DOHH2 (cell line): ENCODE results near the gene ZNHIT6.

ENCODE experiments used
- H3F3A ChIP-seq: fragments of 200-600 bp; sonication (generic), shearing (Covaris generic); 2 replicates; pipeline ENCODE4 v1.6.0; 2016; ENCODE audit warnings: antibody characterized with exemption, mild to moderate bottlenecking; ENCODE audit not compliant: control insufficient read depth, insufficient read depth
- H3K27ac ChIP-seq: fragments of 200-600 bp; sonication (generic); 2 replicates; pipeline ENCODE4 v1.5.1; 2014; ENCODE audit warnings: low read depth, mild to moderate bottlenecking, low read length, moderate library complexity
- H3K27me3 ChIP-seq: fragments of 200-600 bp; sonication (generic); 2 replicates; pipeline ENCODE4 v1.6.1; 2014; ENCODE audit warnings: mild to moderate bottlenecking, low read length, mixed read lengths; ENCODE audit not compliant: control insufficient read depth
- H3K36me3 ChIP-seq: fragments of 200-600 bp; sonication (generic); 2 replicates; pipeline ENCODE4 v1.6.1; 2014; ENCODE audit warnings: mild to moderate bottlenecking, low read length, moderate library complexity, mixed read lengths; ENCODE audit not compliant: control insufficient read depth
- H3K4me1 ChIP-seq: fragments of 200-600 bp; sonication (generic); 2 replicates; pipeline ENCODE4 v1.6.1; 2014; ENCODE audit warnings: mild to moderate bottlenecking, low read length, mixed read lengths; ENCODE audit not compliant: control insufficient read depth
- H3K4me2 ChIP-seq: fragments of 200-600 bp; sonication (generic); 2 replicates; pipeline ENCODE4 v1.6.0; 2014; ENCODE audit warnings: mild to moderate bottlenecking, low read length, moderate library complexity
- H3K4me3 ChIP-seq: fragments of 200-600 bp; sonication (generic); 2 replicates; pipeline ENCODE4 v1.5.1; 2014; ENCODE audit warnings: mild to moderate bottlenecking, low read length, mixed read lengths
- H3K79me2 ChIP-seq: fragments of 200-600 bp; sonication (generic); 2 replicates; pipeline ENCODE4 v1.6.1; 2014; ENCODE audit warnings: mild to moderate bottlenecking, low read length, mixed read lengths; ENCODE audit not compliant: control insufficient read depth
- H3K9me2 ChIP-seq: fragments of 200-600 bp; sonication (generic); replicated peaks from 2 replicates; pipeline ENCODE4 v1.6.1; 2014; ENCODE audit warnings: mild to moderate bottlenecking, low read length, mixed read lengths; ENCODE audit not compliant: control insufficient read depth
- H3K9me3 ChIP-seq: fragments of 200-600 bp; sonication (generic); 2 replicates; pipeline ENCODE4 v1.6.1; 2014; ENCODE audit warnings: antibody characterized with exemption, low read length, mixed read lengths; ENCODE audit not compliant: control insufficient read depth, insufficient read depth
- H4K20me1 ChIP-seq: fragments of 200-600 bp; sonication (generic); 2 replicates; pipeline ENCODE4 v1.6.0; 2014; ENCODE audit warnings: low read depth, mild to moderate bottlenecking, antibody characterized with exemption, low read length, moderate library complexity; ENCODE audit not compliant: control insufficient read depth, insufficient read depth
- CTCF ChIP-seq: fragments of 200-600 bp; sonication (generic); IDR thresholded peaks from one replicate; pipeline ENCODE4 v1.5.1; 2014; ENCODE audit warnings: antibody characterized with exemption, mild to moderate bottlenecking, low read depth, low read length; ENCODE audit not compliant: poor library complexity, severe bottlenecking
- EZH2phosphoT487 ChIP-seq: fragments of 200-600 bp; sonication (generic); IDR thresholded peaks from 2 replicates; pipeline ENCODE4 v1.6.1; 2017; ENCODE audit warnings: borderline replicate concordance, mild to moderate bottlenecking, antibody characterized with exemption, low read length, moderate library complexity, mixed read lengths

ZNHIT6 gene

GRCh38 chr1:85708829-85709227 is 595 bp upstream of the ZNHIT6 start:
- Histone ChIP-seq H3K27me3 (no peaks in the 10 kb centered on the region), H3K4me1 (peaks cover 18% of the 10 kb centered on the region), H3K9me3 (peaks cover 2% of the 10 kb centered on the region; the same call in 1 of the 2 replicates), H3K36me3 (peaks cover 39% of the 10 kb centered on the region), H3K4me3 (peak overlapping the region; percentile 100), H3K9me2 (no peaks in the 10 kb centered on the region), H3K27ac (peak overlapping the region; percentile 54), H3K79me2 (peaks cover 43% of the 10 kb centered on the region), H4K20me1 (no peaks in the 10 kb centered on the region), H3F3A (no peaks in the 10 kb centered on the region), H3K4me2 (peak overlapping the region; percentile 91)
- TF ChIP-seq CTCF, result no peak
- no peak for TF ChIP-seq EZH2phosphoT487

GRCh38 chr1:85707267-85707989 is 805 bp downstream of the ZNHIT6 start:
- TF ChIP-seq EZH2phosphoT487 (no peak), CTCF (no peak)
- no peaks in the 10 kb centered on the region for H4K20me1 ChIP-seq
- H3K27ac ChIP-seq, result peak overlapping the region; percentile 54
- peak overlapping the region; percentile 100 for H3K4me3 ChIP-seq
- peaks cover 18% of the 10 kb centered on the region for H3K4me1 ChIP-seq
- no peaks in the 10 kb centered on the region for H3K9me2 ChIP-seq
- peaks cover 57% of the 10 kb centered on the region for H3K79me2 ChIP-seq
- no peaks in the 10 kb centered on the region for H3K27me3 ChIP-seq
- no peaks in the 10 kb centered on the region for H3F3A ChIP-seq
- peak overlapping the region; percentile 91 for H3K4me2 ChIP-seq
- no peaks in the 10 kb centered on the region for H3K9me3 ChIP-seq
- H3K36me3 ChIP-seq, result peaks cover 53% of the 10 kb centered on the region

- peak overlapping the region; percentile 20; the same call in 1 of the 2 replicates for H3K4me3 ChIP-seq
- H3K36me3 ChIP-seq, result peaks cover 68% of the 10 kb centered on the region
These were observed 2.3 kb downstream of the ZNHIT6 start for GRCh38 chr1:85705940-85706339.

More at GRCh38 chr1:85705940-85706339, 2.3 kb downstream of the ZNHIT6 start:
- no peak for TF ChIP-seq EZH2phosphoT487
- TF ChIP-seq CTCF, result no peak
- Histone ChIP-seq H3K4me2 (peak overlapping the region; percentile 91), H4K20me1 (no peaks in the 10 kb centered on the region), H3K4me1 (peaks cover 18% of the 10 kb centered on the region), H3K9me3 (no peaks in the 10 kb centered on the region), H3K27me3 (no peaks in the 10 kb centered on the region), H3K27ac (no peak overlapping the region), H3K9me2 (no peaks in the 10 kb centered on the region), H3K79me2 (peaks cover 69% of the 10 kb centered on the region), H3F3A (no peaks in the 10 kb centered on the region)
